CD4-positive, CD25-positive, alpha-beta regulatory T cell (primary cell): ENCODE data around the gene PINK1. TPM values are rescaled to one million over a fixed set of nuclear protein-coding genes. Genes with fewer than 3 reads are reported as not detected.

Experiments
- ATAC-seq, 2 donors: fragments of 150-1000 bp; cut with Tn5 transposase; one replicate each; pipeline ENCODE4 v1.10.0; 2021; ENCODE audit warnings: low read depth in 2 of 2, moderate number of reproducible peaks in 2 of 2, moderate library complexity in 1 of 2
- DNase-seq, 3 donors: peaks; one replicate each; pipeline versions ENCODE4 v3.0.0 to v3.0.0-alpha.2; 2012 to 2022; ENCODE audit warnings: mixed read lengths in 1 of 3
- H3K27ac ChIP-seq: one replicate; pipeline ENCODE4 v1.7.0; 2013; ENCODE audit warnings: mild to moderate bottlenecking, low read length; ENCODE audit not compliant: insufficient read depth, poor library complexity, severe bottlenecking
- H3K27me3 ChIP-seq: one replicate; pipeline ENCODE4 v1.7.0; 2013; ENCODE audit warnings: low read length; ENCODE audit not compliant: control insufficient read depth, insufficient read depth
- H3K36me3 ChIP-seq: one replicate; pipeline ENCODE4 v1.7.0; 2013; ENCODE audit warnings: mild to moderate bottlenecking, low read length, moderate library complexity; ENCODE audit not compliant: control insufficient read depth, insufficient read depth
- H3K4me1 ChIP-seq: 2 replicates; pipeline ENCODE4 v1.7.0; 2013; ENCODE audit warnings: mild to moderate bottlenecking, low read length; ENCODE audit not compliant: insufficient read depth, control insufficient read depth, poor library complexity, severe bottlenecking
- H3K4me3 ChIP-seq: one replicate; pipeline ENCODE4 v1.7.0; 2013; ENCODE audit warnings: low read depth, mild to moderate bottlenecking, low read length, moderate library complexity
- H3K9me3 ChIP-seq, 2 experiments: 1 replicate in 1 of 2; 2 replicates in 1 of 2; pipeline ENCODE4 v1.7.0; 2013; ENCODE audit warnings: low read length in 2 of 2, mild to moderate bottlenecking in 1 of 2, moderate library complexity in 1 of 2; ENCODE audit not compliant: control insufficient read depth in 2 of 2
- H3K27ac Mint-ChIP-seq, 3 donors: one replicate each; pipeline ENCODE4 v1.8.0; 2020 to 2022; ENCODE audit warnings: mild to moderate bottlenecking in 3 of 3, mixed read lengths in 3 of 3, moderate library complexity in 2 of 3
- H3K27me3 Mint-ChIP-seq: one replicate; pipeline ENCODE4 v1.8.0; 2022; ENCODE audit warnings: mild to moderate bottlenecking, mixed read lengths
- H3K36me3 Mint-ChIP-seq: one replicate; pipeline ENCODE4 v1.8.0; 2020; ENCODE audit warnings: mixed read lengths
- H3K4me1 Mint-ChIP-seq, 4 donors: one replicate each; pipeline ENCODE4 v1.8.0; 2020 to 2022; ENCODE audit warnings: mixed read lengths in 4 of 4, mild to moderate bottlenecking in 1 of 4
- H3K4me3 Mint-ChIP-seq, 4 donors: one replicate each; pipeline ENCODE4 v1.8.0; 2020 to 2022; ENCODE audit warnings: mild to moderate bottlenecking in 4 of 4, mixed read lengths in 4 of 4, moderate library complexity in 3 of 4
- H3K9me3 Mint-ChIP-seq, 7 donors: one replicate each; pipeline ENCODE4 v1.8.0; 2020 to 2022; ENCODE audit warnings: mixed read lengths in 7 of 7, mild to moderate bottlenecking in 3 of 7, moderate library complexity in 2 of 7
- polyA plus RNA-seq, 4 donors: library from polyadenylated mRNA; unstranded; fragments of 300-500 nt; fragmentation: Illumina TruSeq; gene quantifications; one replicate each; pipeline ENCODE4 v1.2.3, GENCODE V29; 2021
- total RNA-seq: library from RNA; stranded (reverse); gene quantifications from one replicate; pipeline ENCODE4 v1.2.3, GENCODE V29; 2022

Gene PINK1
- total and polyA plus RNA-seq, 5 donors from 2014 or later = 15.4 to 23.0 (median 19.2) TPM

GRCh38 chr1:20590306-20590777, 42.9 kb upstream of the PINK1 start:
- peaks cover 0 to 3% (median 0%) of the 10 kb centered on the region in 7 donors for H3K9me3 Mint-ChIP-seq
- H3K9me3 ChIP-seq = no peaks in the 10 kb centered on the region
- no peaks in the 10 kb centered on the region for H3K36me3 ChIP-seq
- H3K4me3 Mint-ChIP-seq = no peak overlapping the region
- peaks cover 58% of the 10 kb centered on the region for H3K27me3 Mint-ChIP-seq
- no peak overlapping the region for H3K4me3 ChIP-seq
- peaks cover 0 to 13% (median 6%) of the 10 kb centered on the region in 4 donors for H3K4me1 Mint-ChIP-seq
- H3K27ac Mint-ChIP-seq = no peak overlapping the region
- no peaks in the 10 kb centered on the region for H3K36me3 Mint-ChIP-seq
- ATAC-seq (no peak), DNase-seq (no peak)
- H3K4me1 ChIP-seq = no peaks in the 10 kb centered on the region
- H3K27me3 ChIP-seq = peaks cover 11% of the 10 kb centered on the region
- H3K27ac ChIP-seq = no peak overlapping the region

GRCh38 chr1:20593756-20594155, 39.5 kb upstream of the PINK1 start:
- Histone ChIP-seq H3K36me3 (no peaks in the 10 kb centered on the region), H3K4me3 (no peak overlapping the region), H3K9me3 (no peaks in the 10 kb centered on the region), H3K27me3 (peaks cover 8% of the 10 kb centered on the region), H3K27ac (no peak overlapping the region), H3K4me1 (no peaks in the 10 kb centered on the region)
- Mint-ChIP-seq H3K27ac (no peak overlapping the region), H3K36me3 (no peaks in the 10 kb centered on the region), H3K9me3 (peaks cover 0 to 2% (median 0%) of the 10 kb centered on the region in 7 donors), H3K4me3 (no peak overlapping the region), H3K27me3 (peaks cover 31% of the 10 kb centered on the region), H3K4me1 (peaks cover 0 to 9% (median 4%) of the 10 kb centered on the region in 4 donors)
- DNase-seq (no peak), ATAC-seq (no peak)

- H3K27ac ChIP-seq = no peak overlapping the region
- peaks cover 13% of the 10 kb centered on the region for H3K27me3 ChIP-seq
- no peak for DNase-seq
- peaks cover 0 to 2% (median under 1%) of the 10 kb centered on the region in 4 donors for H3K4me1 Mint-ChIP-seq
- no peak overlapping the region for H3K4me3 ChIP-seq
- H3K4me1 ChIP-seq = no peaks in the 10 kb centered on the region
- no peak overlapping the region for H3K27ac Mint-ChIP-seq
- no peaks in the 10 kb centered on the region for H3K36me3 Mint-ChIP-seq
- H3K9me3 Mint-ChIP-seq = peaks cover 0 to 1% (median 0%) of the 10 kb centered on the region in 7 donors
- H3K36me3 ChIP-seq = no peaks in the 10 kb centered on the region
- ATAC-seq = no peak
- H3K9me3 ChIP-seq = no peaks in the 10 kb centered on the region
- peaks cover 22% of the 10 kb centered on the region for H3K27me3 Mint-ChIP-seq
- no peak overlapping the region for H3K4me3 Mint-ChIP-seq
These were observed 38.5 kb upstream of the PINK1 start for GRCh38 chr1:20594746-20595145.

DNA sequence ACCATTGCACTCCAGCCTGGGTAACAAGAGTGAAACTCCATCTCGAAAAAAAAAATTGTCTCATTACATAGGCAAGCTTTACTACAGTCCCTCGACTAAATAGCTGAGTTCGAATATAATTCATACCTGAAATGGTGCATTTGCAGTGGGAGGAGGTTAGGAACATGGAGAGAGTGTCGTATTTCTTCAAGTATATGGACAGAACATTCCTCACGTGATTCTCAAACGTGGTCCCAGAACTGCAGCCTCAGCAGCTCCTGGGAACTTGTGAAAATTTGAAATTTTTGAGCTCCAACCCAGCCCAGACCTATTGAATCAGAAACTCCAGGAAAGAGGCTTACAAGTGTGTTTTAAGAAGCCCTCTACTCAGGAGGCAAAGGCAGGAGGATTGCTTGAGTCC, 37.2 kb upstream of the PINK1 start:
- H3K27ac Mint-ChIP-seq = no peak overlapping the region
- peaks cover 16% of the 10 kb centered on the region for H3K27me3 Mint-ChIP-seq

DNA sequence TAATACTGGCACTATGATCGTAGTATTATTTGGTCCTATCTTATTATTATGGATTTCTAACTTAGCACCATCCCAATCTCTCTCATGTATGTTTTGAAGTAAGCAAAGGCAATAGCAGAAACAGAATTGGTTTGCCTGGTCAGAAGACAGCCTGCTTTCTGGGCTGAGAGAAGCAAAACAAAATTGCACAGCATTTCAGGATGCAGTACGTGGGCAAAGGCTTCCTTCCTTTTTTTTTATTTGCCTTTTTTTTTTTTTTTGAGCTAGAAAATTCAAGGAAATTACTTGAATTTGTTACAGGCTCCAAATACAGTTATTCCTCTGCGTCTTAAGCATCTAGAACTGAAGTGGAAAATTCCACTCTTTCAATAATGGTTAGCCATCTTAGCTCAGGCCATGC, 35.6 kb upstream of the PINK1 start:
- H3K4me3 ChIP-seq = no peak overlapping the region
- Mint-ChIP-seq H3K27ac (no peak overlapping the region), H3K9me3 (peaks cover 0 to 2% (median 0%) of the 10 kb centered on the region in 7 donors), H3K36me3 (no peaks in the 10 kb centered on the region), H3K4me1 (no peaks in the 10 kb centered on the region), H3K4me3 (no peak overlapping the region), H3K27me3 (peaks cover 7% of the 10 kb centered on the region)
- ATAC-seq = no peak
- H3K27ac ChIP-seq = no peak overlapping the region
- H3K27me3 ChIP-seq = peaks cover 5% of the 10 kb centered on the region
- no peak for DNase-seq
- no peaks in the 10 kb centered on the region for H3K4me1 ChIP-seq
- H3K9me3 ChIP-seq = no peaks in the 10 kb centered on the region
- H3K36me3 ChIP-seq = no peaks in the 10 kb centered on the region

More for the DNA sequence above, 37.2 kb upstream of the PINK1 start:
- Mint-ChIP-seq H3K9me3 (peaks cover 0 to 2% (median 0%) of the 10 kb centered on the region in 7 donors), H3K4me3 (no peak overlapping the region), H3K36me3 (no peaks in the 10 kb centered on the region), H3K4me1 (no peaks in the 10 kb centered on the region)
- DNase-seq (no peak), ATAC-seq (no peak)
- Histone ChIP-seq H3K36me3 (no peaks in the 10 kb centered on the region), H3K4me1 (no peaks in the 10 kb centered on the region), H3K4me3 (no peak overlapping the region), H3K27ac (no peak overlapping the region), H3K27me3 (peaks cover 5% of the 10 kb centered on the region), H3K9me3 (no peaks in the 10 kb centered on the region)

GRCh38 chr1:20600156-20600555, 33.1 kb upstream of the PINK1 start:
- ATAC-seq (no peak), DNase-seq (no peak)
- no peak overlapping the region for H3K27ac ChIP-seq
- no peaks in the 10 kb centered on the region for H3K36me3 ChIP-seq
- H3K4me3 ChIP-seq = no peak overlapping the region
- peaks cover 0 to 3% (median 0%) of the 10 kb centered on the region in 7 donors for H3K9me3 Mint-ChIP-seq
- no peak overlapping the region for H3K27ac Mint-ChIP-seq
- no peak overlapping the region for H3K4me3 Mint-ChIP-seq
- peaks cover 5% of the 10 kb centered on the region for H3K27me3 ChIP-seq
- no peaks in the 10 kb centered on the region for H3K27me3 Mint-ChIP-seq
- H3K4me1 ChIP-seq = no peaks in the 10 kb centered on the region
- H3K4me1 Mint-ChIP-seq = no peaks in the 10 kb centered on the region
- H3K9me3 ChIP-seq = no peaks in the 10 kb centered on the region
- H3K36me3 Mint-ChIP-seq = no peaks in the 10 kb centered on the region

DNA sequence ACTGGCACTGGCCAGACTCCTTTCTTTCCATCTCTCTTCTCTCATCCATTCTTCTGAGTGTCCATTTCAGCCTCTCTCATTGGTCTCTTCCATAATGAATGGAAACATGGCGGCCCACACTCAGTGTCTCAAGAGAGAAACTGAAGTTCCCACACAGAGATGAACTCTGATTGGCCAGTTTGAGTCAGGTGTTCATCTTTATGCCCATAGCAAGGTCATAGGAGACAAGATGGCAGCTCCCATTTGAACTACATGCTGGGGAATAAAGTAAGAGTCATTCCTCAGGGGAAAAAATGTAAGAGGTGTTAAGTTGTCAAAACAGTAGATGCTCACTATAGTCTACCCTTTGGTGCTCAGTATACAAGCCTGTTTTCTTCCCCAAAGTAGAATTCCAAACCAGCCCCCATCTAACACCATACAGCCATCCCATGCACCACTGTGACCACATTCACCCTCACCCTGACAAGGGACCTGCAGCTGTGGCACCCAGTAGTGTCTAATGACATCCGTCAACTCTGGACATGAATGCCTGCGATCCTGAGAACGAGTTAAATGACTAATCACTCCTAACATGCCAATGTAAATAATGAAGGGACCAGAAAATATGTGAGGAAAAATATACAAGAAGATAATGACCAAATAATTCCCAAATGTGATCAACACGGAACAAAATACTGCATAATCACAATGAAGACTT, 32.0 kb upstream of the PINK1 start:
- no peak overlapping the region for H3K27ac ChIP-seq
- Mint-ChIP-seq H3K27me3 (no peaks in the 10 kb centered on the region), H3K36me3 (no peaks in the 10 kb centered on the region), H3K9me3 (peaks cover 0 to 3% (median 0%) of the 10 kb centered on the region in 7 donors), H3K4me1 (no peaks in the 10 kb centered on the region), H3K27ac (no peak overlapping the region), H3K4me3 (no peak overlapping the region)
- ATAC-seq (no peak), DNase-seq (no peak)
- no peaks in the 10 kb centered on the region for H3K36me3 ChIP-seq
- H3K9me3 ChIP-seq = no peaks in the 10 kb centered on the region
- H3K4me3 ChIP-seq = no peak overlapping the region
- peaks cover 5% of the 10 kb centered on the region for H3K27me3 ChIP-seq
- no peaks in the 10 kb centered on the region for H3K4me1 ChIP-seq
